ENCODE results near the gene PLEKHA7. TPM values are rescaled to one million over a fixed set of nuclear protein-coding genes. Genes with fewer than 3 reads are reported as not detected.

PLEKHA7 gene
- total RNA-seq (2022; extraction: Qiagen RNA extraction; ENCODE audit: low read depth) = 27.7 to 41.4 TPM (median 37.2 TPM) in 5 replicates

GRCh38 chr11:17014321-17014832 is at the start of gene PLEKHA7:
TSS of gene PLEKHA7 (minus strand) at chr11:17014414. CDS start at chr11:17014401, 13 bp downstream.

GRCh38 chr11:16738193-16738946 is 275.8 kb downstream of the PLEKHA7 start, which contains the start of gene C11orf58:
TSS of gene C11orf58 (plus strand) at chr11:16738647. CDS start at chr11:16738779, 132 bp downstream.

Other genes with a start within 250 kb of the PLEKHA7 start
- gene RPS13, start 63.3 kb upstream of the PLEKHA7 start, total RNA-seq (2022; extraction: Qiagen RNA extraction; ENCODE audit: low read depth) = 1,377 to 1,865 TPM (median 1,561 TPM) in 5 replicates
- 5.8 to 16.4 TPM (median 14.7 TPM) in 5 replicates for gene PIK3C2A, start 193.6 kb upstream of the PLEKHA7 start, total RNA-seq (2022; extraction: Qiagen RNA extraction; ENCODE audit: low read depth)